Gastroesophageal sphincter (tissue), 3 donors: ENCODE data around the gene NEDD8.

Source experiments
- CTCF ChIP-seq, 4 experiments: fragments of 200-600 bp in 2 of 4; fragments of 450-650 bp in 2 of 4; sonication (generic) in 1 of 4; IDR thresholded peaks; one replicate each; pipeline ENCODE4 v1.5.1; 2017 to 2019; ENCODE audit warnings: antibody characterized with exemption in 4 of 4, mild to moderate bottlenecking in 2 of 4, moderate library complexity in 2 of 4
- EP300 ChIP-seq: sonication (generic); formaldehyde crosslinking; IDR thresholded peaks from one replicate; pipeline ENCODE4 v1.6.1; 2017; ENCODE audit warnings: antibody characterized with exemption, mild to moderate bottlenecking
- POLR2A ChIP-seq, 2 donors: fragments of 450-650 bp; IDR thresholded peaks; one replicate each; pipeline ENCODE4 v1.6.1; 2017; ENCODE audit warnings: antibody characterized with exemption in 2 of 2, mild to moderate bottlenecking in 2 of 2, moderate library complexity in 1 of 2
- POLR2AphosphoS5 ChIP-seq: sonication (generic); formaldehyde crosslinking; IDR thresholded peaks from one replicate; pipeline ENCODE4 v1.6.1; 2017; ENCODE audit warnings: antibody characterized with exemption

- TF ChIP-seq CTCF (IDR thresholded peaks at IDR 0.05) (no peak), POLR2A (IDR thresholded peaks at IDR 0.05) (no peak), POLR2AphosphoS5 (no peak), EP300 (no peak)
Observed at GRCh38 chr14:24268225-24268624, 36.1 kb upstream of the NEDD8 start.
